HCT116 (cell line): ENCODE data around the gene DPP10. TPM values are rescaled to one million over a fixed set of nuclear protein-coding genes. Genes with fewer than 3 reads are reported as not detected.

Experiments used
- ATAC-seq: fragments of 200-7000 bp; cut with Tn5 transposase; 2 replicates; pipeline ENCODE4 v1.9.1; 2020; ENCODE audit warnings: mild to moderate bottlenecking, moderate library complexity
- BruUV-seq: library from RNA; stranded (reverse); fragments of 400-500 nt; replicated peaks from 2 replicates; lab custom pipeline; 2021; lab: Mats Ljungman, UMichigan
- CTCF ChIA-PET: fragments of 300-600 bp; sonication (Branson Sonifier 250); formaldehyde crosslinking; loops from one replicate; lab custom pipeline; 2021; ENCODE audit warnings: antibody characterized with exemption; lab: Charles Lee
- POLR2A ChIA-PET: fragments of 300-600, 350-600 bp; sonication (Branson Sonifier 250); formaldehyde crosslinking; loops from one replicate; lab custom pipeline; 2021; ENCODE audit warnings: antibody characterized with exemption; lab: Charles Lee
- RAD21 ChIA-PET, 2 experiments: fragments of 300-600 bp; sonication (Branson Sonifier 250); formaldehyde crosslinking; loops; one replicate each; lab custom pipeline; 2023; ENCODE audit warnings: low total read pairs in 2 of 2; ENCODE audit not compliant: uncharacterized antibody in 2 of 2, unreplicated experiment in 2 of 2, low non-redundant PET in 1 of 2; lab: Charles Lee
- DNase-seq: peaks from one replicate; pipeline ENCODE4 v3.0.0-alpha.2; 2010; ENCODE audit warnings: low read depth, low spot score
- H2AFZ ChIP-seq: fragments of 200-600 bp; shearing (Covaris generic), sonication (generic); 2 replicates; pipeline ENCODE4 v1.6.1; 2017; ENCODE audit warnings: low read depth, mixed run types, mixed read lengths, antibody characterized with exemption, low read length; ENCODE audit not compliant: poor library complexity, severe bottlenecking
- H3K27ac ChIP-seq: 2 replicates; pipeline ENCODE4 v1.5.1; 2012; ENCODE audit warnings: low read depth, low read length
- H3K27me3 ChIP-seq: fragments of 200-600 bp; sonication (generic); 2 replicates; pipeline ENCODE4 v1.6.1; 2016; ENCODE audit warnings: mixed run types, low read length, mixed read lengths; ENCODE audit not compliant: insufficient read depth
- H3K36me3 ChIP-seq, 2 experiments: fragments of 200-500 bp in 1 of 2; fragments of 200-600 bp in 1 of 2; sonication (Bioruptor generic) in 1 of 2; sonication (generic) in 1 of 2; 2 replicates each; pipeline versions ENCODE4 v1.5.1 to v1.6.1; 2014 to 2016; ENCODE audit warnings: low read length in 2 of 2, inconsistent platforms in 1 of 2, mixed read lengths in 1 of 2, mixed run types in 1 of 2; ENCODE audit not compliant: insufficient read depth in 2 of 2, control insufficient read depth in 1 of 2
- H3K4me1 ChIP-seq, 2 experiments: fragments of 200-600 bp in 1 of 2; sonication (generic) in 1 of 2; 2 replicates each; pipeline versions ENCODE4 v1.5.1 to v1.6.1; 2012 to 2017; ENCODE audit warnings: low read length in 2 of 2, inconsistent platforms in 1 of 2, mild to moderate bottlenecking in 1 of 2, mixed read lengths in 1 of 2, mixed run types in 1 of 2, moderate library complexity in 1 of 2; ENCODE audit not compliant: insufficient read depth in 2 of 2, control insufficient read depth in 1 of 2
- H3K4me2 ChIP-seq: fragments of 200-600 bp; sonication (generic); 2 replicates; pipeline ENCODE4 v1.6.1; 2017; ENCODE audit warnings: mixed run types, low read length, mixed read lengths
- H3K4me3 ChIP-seq, 2 experiments: fragments of 200-600 bp in 1 of 2; sonication (generic) in 1 of 2; replicated peaks in 1 of 2; 2 replicates each; pipeline ENCODE4 v1.5.1; 2011 to 2016; ENCODE audit warnings: low read length in 2 of 2, control low read depth in 1 of 2, low read depth in 1 of 2, mild to moderate bottlenecking in 1 of 2, mixed read lengths in 1 of 2, mixed run types in 1 of 2
- H3K79me2 ChIP-seq: fragments of 200-600 bp; sonication (generic); 2 replicates; pipeline ENCODE4 v1.6.1; 2017; ENCODE audit warnings: mild to moderate bottlenecking, mixed run types, low read length, moderate library complexity, mixed read lengths; ENCODE audit not compliant: insufficient read depth
- H3K9ac ChIP-seq: fragments of 200-600 bp; sonication (generic); 2 replicates; pipeline ENCODE4 v1.6.1; 2016; ENCODE audit warnings: low read length, mixed read lengths
- H3K9me2 ChIP-seq: fragments of 200-600 bp; sonication (generic), shearing (Covaris generic); 2 replicates; pipeline ENCODE4 v1.6.1; 2017; ENCODE audit warnings: mixed run types, mild to moderate bottlenecking, moderate library complexity; ENCODE audit not compliant: insufficient read depth
- H3K9me3 ChIP-seq, 2 experiments: fragments of 200-500 bp in 1 of 2; fragments of 200-600 bp in 1 of 2; sonication (Bioruptor generic) in 1 of 2; sonication (generic) in 1 of 2; 2 replicates each; pipeline ENCODE4 v1.6.1; 2014 to 2017; ENCODE audit warnings: low read length in 2 of 2, mixed read lengths in 2 of 2, inconsistent platforms in 1 of 2, low read depth in 1 of 2, mild to moderate bottlenecking in 1 of 2, mixed run types in 1 of 2, moderate library complexity in 1 of 2; ENCODE audit not compliant: control insufficient read depth in 1 of 2, insufficient read depth in 1 of 2
- H4K20me1 ChIP-seq: fragments of 200-600 bp; sonication (generic), shearing (Covaris generic); 2 replicates; pipeline ENCODE4 v1.6.1; 2017; ENCODE audit warnings: mixed run types, mild to moderate bottlenecking, moderate library complexity; ENCODE audit not compliant: insufficient read depth
- CTCF ChIP-seq, 3 experiments: fragments of 200-600 bp in 1 of 3; sonication (generic) in 1 of 3; IDR thresholded peaks in 2 of 3; conservative IDR thresholded peaks in 1 of 3; 2 replicates each; pipeline ENCODE4 v1.5.1; 2012 to 2017; ENCODE audit warnings: low read depth in 2 of 3, low read length in 2 of 3, antibody characterized with exemption in 1 of 3, borderline replicate concordance in 1 of 3, control low read depth in 1 of 3, mild to moderate bottlenecking in 1 of 3, mixed read lengths in 1 of 3, mixed run types in 1 of 3, moderate library complexity in 1 of 3; ENCODE audit not compliant: insufficient read depth in 1 of 3
- ELF1 ChIP-seq: IDR thresholded peaks from 2 replicates; pipeline ENCODE4 v1.6.1; 2012; ENCODE audit warnings: low read depth, borderline replicate concordance
- EZH2 ChIP-seq: fragments of 200-600 bp; sonication (generic); IDR thresholded peaks from 2 replicates; pipeline ENCODE4 v1.6.1; 2017; ENCODE audit warnings: antibody characterized with exemption, mixed run types
- JUND ChIP-seq: IDR thresholded peaks from 2 replicates; pipeline ENCODE4 v1.6.1; 2012
- MAX ChIP-seq: IDR thresholded peaks from 2 replicates; pipeline ENCODE4 v1.6.1; 2012
- YY1 ChIP-seq: IDR thresholded peaks from 2 replicates; pipeline ENCODE4 v1.6.1; 2011; ENCODE audit warnings: low read length, low read depth, moderate library complexity, mild to moderate bottlenecking; ENCODE audit not compliant: insufficient replicate concordance; ENCODE audit errors: extremely low read depth
- ZFX ChIP-seq: fragments of 450-650 bp; IDR thresholded peaks from 2 replicates; pipeline ENCODE4 v1.6.1; 2017
- ZNF274 ChIP-seq: fragments of 200-500 bp; sonication (Bioruptor generic); IDR thresholded peaks from 2 replicates; pipeline ENCODE4 v1.6.1; 2014; ENCODE audit warnings: mild to moderate bottlenecking, low read depth, low read length, inconsistent platforms
- intact Hi-C: fragments of 100-400 bp; cut with micrococcal nuclease; formaldehyde crosslinking; loops from 2 replicates; pipeline ENCODE4 v1.10.0; 2022
- total RNA-seq: library from RNA; stranded (reverse); gene quantifications from one replicate; pipeline ENCODE4 v1.2.1, GENCODE V29; 2021; ENCODE audit not compliant: unreplicated experiment

Gene DPP10
- total RNA-seq, 1 experiment from 2014 or later, result not detected

- H4K20me1 ChIP-seq, result no peaks in the 10 kb centered on the region
- no peak overlapping the region for H3K4me2 ChIP-seq
- DNase-seq, result no peak
- H3K27ac ChIP-seq, result no peak overlapping the region
- no peaks in the 10 kb centered on the region for H3K79me2 ChIP-seq
- H3K9me2 ChIP-seq, result no peaks in the 10 kb centered on the region
- no TSS peak for BruUV-seq
- RAD21 ChIA-PET, result no interaction called here
- CTCF ChIA-PET, result no interaction called here
- no peak overlapping the region for H2AFZ ChIP-seq
- H3K4me3 ChIP-seq, result no peak overlapping the region
- TF ChIP-seq MAX (no peak), ZFX (no peak), EZH2 (no peak), ELF1 (no peak), JUND (no peak), YY1 (no peak), CTCF (IDR thresholded peaks at IDR 0.05 in 2 of 3, conservative IDR thresholded peaks at IDR 0.05 in 1 of 3; ENCODE audit: borderline replicate concordance in 1 of 3, insufficient read depth in 1 of 3, low read depth in 2 of 3, low read length in 2 of 3) (no peak), ZNF274 (no peak)
- no peaks in the 10 kb centered on the region for H3K36me3 ChIP-seq
- POLR2A ChIA-PET, result interaction anchor here (0.7 kb wide), 1 partner anchor 64 kb away, joined by 3 read pairs; no protein-coding TSS in a partner anchor
- H3K9me3 ChIP-seq, result peaks cover 3 to 17% of the 10 kb centered on the region in 2 experiments; a peak in 2 of 4 replicates
- H3K27me3 ChIP-seq, result no peaks in the 10 kb centered on the region
- ATAC-seq, result no peak
- no peaks in the 10 kb centered on the region for H3K4me1 ChIP-seq
- intact Hi-C loops, result no loop called here
- H3K9ac ChIP-seq, result no peak overlapping the region
Observed at GRCh38 chr2:115733190-115733775, 1290.8 kb downstream of the DPP10 start.
